ENCODE data around the gene CCR8.
A peak's percentile ranks its signal among the peaks of the same experiment; 100 is the strongest.

CCR8 gene, protein sequence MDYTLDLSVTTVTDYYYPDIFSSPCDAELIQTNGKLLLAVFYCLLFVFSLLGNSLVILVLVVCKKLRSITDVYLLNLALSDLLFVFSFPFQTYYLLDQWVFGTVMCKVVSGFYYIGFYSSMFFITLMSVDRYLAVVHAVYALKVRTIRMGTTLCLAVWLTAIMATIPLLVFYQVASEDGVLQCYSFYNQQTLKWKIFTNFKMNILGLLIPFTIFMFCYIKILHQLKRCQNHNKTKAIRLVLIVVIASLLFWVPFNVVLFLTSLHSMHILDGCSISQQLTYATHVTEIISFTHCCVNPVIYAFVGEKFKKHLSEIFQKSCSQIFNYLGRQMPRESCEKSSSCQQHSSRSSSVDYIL

GRCh38 chr3:39329493-39329892 lies at the start of gene CCR8:
CCR8 (plus strand) TSS chr3:39329709; CDS start chr3:39332332, 2,623 bp downstream.
- H3K27ac ChIP-seq = peak within 1 kb of the TSS in 6 of 21 experiments; percentile 2 to 56 (median 41)
- peak within 1 kb of the TSS in 1 of 7 experiments; percentile 5 for H3K4me3 ChIP-seq

DNA sequence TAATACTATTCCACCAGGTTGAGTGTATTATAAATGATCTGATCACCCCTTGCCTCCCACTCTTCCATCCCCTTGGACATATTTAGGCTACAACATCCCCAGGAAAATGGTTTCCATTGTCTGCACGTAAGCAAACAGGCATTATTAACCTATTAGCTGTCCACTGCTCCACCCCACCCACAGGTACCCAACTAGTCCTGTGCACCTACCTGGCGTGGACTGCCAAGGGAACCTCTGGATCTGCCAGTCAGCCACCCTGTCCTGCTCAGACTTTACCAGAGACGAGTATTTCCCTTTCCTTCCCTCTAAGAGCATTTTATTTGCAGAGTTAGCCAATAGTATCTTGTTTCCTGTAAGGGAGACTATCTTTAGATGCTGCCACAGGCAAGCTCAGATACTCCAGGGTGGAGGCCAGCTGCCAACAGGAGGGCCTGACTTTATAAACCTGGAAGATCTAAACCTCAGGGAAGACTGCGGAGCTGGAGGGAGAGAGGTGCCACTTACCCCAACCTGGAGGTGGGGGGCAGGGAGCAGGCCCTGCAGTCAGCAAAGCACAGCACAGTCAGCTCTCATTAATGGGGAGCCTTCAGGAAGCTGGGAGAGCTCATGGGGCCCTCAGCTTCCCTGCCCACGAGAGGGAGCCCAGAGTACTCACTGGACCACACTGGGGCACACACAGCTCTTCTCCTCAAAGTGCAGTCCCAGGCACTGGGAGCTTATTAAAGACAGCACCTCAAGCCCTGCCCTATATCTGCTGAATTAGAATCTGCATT lies 49.6 kb upstream of the CCR8 start, which contains the start of gene CX3CR1:
Gene CX3CR1 (minus strand): TSS at position 292 of the 773 bp plus-strand sequence. CDS start 13,527 bp downstream, outside the sequence.
- H3K27ac ChIP-seq = peak within 1 kb of the TSS in 3 of 21 experiments; percentile 7 to 44 (median 39)
- H3K4me3 ChIP-seq = peak within 1 kb of the TSS in 2 of 7 experiments; percentile 15 to 18

- Histone ChIP-seq H3K4me3 (no peak overlapping the region), H3K27ac (peak overlapping the region in 3 of 21 experiments; percentile 7 to 44 (median 39))
Measured at GRCh38 chr3:39280571-39280970, 48.9 kb upstream of the CCR8 start.

- Histone ChIP-seq H3K4me3 (no peak overlapping the region), H3K27ac (peak overlapping the region in 3 of 21 experiments; percentile 4 to 44 (median 29))
Measured at GRCh38 chr3:39281533-39281932, 48.0 kb upstream of the CCR8 start.

DNA sequence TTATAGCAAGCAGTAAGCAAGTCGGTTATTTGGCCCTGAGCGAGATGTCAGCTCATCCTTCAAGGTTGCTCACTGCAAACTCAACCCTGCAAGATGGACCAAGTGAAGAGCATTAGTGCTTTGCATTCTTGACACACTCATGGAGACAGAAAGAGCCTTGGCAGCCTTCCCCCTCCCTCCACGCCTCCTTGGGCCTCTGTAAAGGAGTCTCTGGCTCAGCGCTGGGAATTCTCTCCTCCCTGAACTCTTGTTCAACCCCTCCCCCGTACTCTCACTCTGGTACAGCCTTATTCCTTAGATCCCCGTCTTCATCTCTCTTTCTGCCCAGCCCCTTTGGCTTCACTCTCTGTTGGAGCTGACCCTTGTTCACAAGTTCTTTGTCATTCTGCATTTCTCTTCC lies 47.5 kb upstream of the CCR8 start:
- no peak overlapping the region for H3K27ac ChIP-seq
- no peak overlapping the region for H3K4me3 ChIP-seq

DNA sequence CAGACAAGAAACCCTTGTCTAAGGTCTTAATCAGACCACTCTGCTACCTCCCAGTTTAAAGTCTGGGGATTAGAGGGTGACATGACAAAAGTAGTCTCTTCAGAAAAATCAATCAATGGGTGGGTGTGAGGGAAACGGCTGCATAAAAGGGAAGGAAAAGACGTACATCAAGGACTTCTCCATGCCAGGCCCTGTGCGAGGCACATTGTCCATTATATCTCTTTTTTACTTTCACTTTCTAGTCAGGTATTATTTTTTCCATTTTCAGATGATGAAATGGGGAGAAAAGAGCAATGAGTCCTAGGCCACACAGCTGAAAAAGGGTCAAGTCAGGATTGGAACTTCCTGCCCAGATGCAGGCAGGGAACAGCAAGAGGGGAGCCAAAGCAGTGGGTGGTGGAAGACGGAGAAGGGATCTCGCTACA lies 45.0 kb upstream of the CCR8 start:
- Histone ChIP-seq H3K4me3 (peak overlapping the region in 1 of 7 experiments; percentile 3), H3K27ac (no peak overlapping the region)

DNA sequence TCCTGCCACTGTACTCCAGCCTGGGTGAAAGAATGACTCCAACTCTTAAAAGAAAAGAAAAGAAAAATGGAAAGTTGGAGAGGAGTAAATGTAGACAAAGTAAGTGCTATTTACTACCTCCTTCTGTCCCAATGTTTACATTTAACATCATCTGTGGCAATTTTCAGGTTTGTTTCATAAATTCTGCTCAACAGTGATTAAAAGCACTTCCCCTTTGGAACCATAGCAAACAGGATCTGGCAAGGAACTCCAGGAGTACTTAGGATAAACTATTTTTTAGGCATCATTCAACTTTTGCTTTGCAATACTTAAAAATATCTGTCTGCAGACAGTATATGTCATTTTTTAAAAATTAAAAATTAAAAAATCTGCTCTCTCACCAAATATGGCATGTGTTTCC lies 44.2 kb upstream of the CCR8 start:
- Histone ChIP-seq H3K4me3 (no peak overlapping the region), H3K27ac (no peak overlapping the region)

- no peak overlapping the region for H3K27ac ChIP-seq
- H3K4me3 ChIP-seq = no peak overlapping the region
Measured at GRCh38 chr3:39286771-39287170, 42.7 kb upstream of the CCR8 start.

DNA sequence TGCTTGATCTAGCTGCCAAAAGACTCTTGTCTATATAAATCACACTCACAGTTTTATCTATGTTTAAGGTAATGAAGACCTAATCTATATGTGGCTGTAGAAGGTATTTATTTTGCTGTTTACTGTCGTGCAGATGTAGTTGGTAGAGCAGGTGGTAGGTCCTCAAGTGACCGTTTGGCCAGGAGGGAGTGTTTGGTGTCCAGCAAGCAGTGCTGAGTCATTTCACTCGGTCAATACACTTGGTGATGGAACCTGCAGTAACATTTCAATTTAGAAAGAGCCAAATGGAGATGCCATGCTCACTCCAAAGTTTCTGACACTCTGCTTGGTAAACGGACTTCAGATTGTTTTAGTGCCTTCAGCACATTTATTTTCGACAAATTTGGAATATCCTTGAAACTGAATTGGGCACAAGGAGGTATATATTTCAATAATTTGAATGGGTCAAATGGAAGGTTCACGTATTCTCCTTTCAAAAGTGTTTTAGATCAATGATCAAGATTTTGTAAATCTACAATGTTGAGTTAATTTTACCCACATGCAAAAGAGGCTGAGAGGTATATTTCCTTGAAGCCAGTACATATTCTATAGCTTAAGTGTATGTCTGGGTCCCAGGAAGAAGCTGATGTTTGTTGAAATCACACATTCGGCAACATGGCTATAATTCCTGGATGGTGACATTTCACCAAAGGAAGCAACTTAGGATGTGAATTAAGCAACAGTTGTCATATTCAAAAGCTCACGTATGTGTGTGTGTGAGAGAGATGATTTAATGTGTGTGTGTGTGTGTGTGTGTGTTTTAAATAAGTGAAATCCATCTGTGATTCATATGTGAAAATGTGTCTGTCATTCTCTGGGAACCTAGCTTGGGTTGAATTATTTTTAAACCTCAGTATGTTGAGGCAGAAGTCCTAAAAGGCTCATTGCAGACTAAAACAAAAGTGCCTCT lies 42.0 kb upstream of the CCR8 start:
- Histone ChIP-seq H3K4me3 (no peak overlapping the region), H3K27ac (no peak overlapping the region)

DNA sequence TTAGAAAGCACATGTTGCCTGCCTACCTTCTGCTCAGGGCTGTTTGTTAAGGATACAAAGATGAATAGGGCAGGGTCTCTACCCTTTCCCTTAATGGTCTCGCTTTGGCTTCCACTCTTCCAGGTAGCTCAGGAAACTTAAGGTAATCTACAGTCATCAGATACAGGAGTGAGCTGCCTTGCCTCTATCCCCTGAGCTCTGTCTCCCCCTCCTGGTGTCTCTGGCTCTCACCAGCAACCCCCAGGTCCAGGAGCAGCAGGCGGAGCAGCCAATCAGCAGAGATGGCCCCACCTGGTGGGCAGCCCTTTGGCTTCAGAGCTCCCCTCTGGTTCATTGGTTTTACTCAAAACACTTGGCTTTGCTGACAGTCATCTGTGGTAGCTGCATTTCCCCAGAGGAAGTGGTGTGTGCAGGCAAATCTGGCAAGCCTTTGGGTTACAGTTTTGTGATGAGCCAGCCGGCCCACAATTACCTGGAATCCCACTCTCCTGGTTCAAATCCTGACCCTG lies 41.2 kb upstream of the CCR8 start:
- Histone ChIP-seq H3K4me3 (no peak overlapping the region), H3K27ac (no peak overlapping the region)

DNA sequence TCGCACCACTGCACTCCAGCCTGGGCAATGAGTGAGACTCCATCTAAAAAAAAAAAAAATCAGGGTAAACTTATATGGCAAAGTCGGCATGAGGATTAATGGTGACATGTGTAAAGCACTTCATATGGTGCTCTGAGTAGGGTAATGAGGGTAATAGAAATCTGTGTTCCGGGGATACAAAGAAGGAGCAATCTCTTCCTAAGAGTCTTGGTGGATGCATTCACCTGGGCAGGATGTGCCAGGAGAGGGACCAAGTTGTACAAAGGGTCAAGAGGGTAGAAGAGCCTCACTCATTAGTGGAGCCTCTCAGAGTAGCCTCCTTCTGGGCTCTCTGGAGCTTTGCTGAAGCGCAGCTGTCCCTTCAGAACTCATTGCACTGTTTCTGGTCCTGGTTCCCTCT lies 40.4 kb upstream of the CCR8 start:
- Histone ChIP-seq H3K4me3 (no peak overlapping the region), H3K27ac (no peak overlapping the region)

GRCh38 chr3:39290255-39290654 lies 39.3 kb upstream of the CCR8 start:
- peak overlapping the region in 4 of 21 experiments; percentile 32 to 66 (median 50) for H3K27ac ChIP-seq
- no peak overlapping the region for H3K4me3 ChIP-seq

DNA sequence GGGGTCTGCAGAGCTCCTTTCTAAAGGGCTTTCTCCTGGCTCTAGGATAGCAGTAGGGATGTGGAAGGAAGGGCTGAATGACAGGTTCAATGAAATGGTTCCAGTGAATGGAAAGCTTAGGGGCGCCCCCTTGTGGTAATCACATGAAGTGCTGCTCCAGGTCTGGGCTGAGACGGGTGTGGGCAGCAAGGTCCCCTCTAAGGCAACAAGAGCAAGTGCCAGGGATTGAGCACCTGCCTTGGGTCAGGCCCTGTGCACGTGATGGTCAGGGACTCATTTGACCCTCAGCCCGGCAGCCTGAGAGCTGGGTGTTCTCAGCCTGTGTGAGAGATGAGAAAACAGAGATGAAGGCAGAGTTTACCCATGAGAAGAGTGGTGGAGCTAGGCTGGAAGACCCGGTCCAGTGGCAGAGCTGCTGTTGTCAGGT lies 37.6 kb upstream of the CCR8 start:
- no peak overlapping the region for H3K4me3 ChIP-seq
- H3K27ac ChIP-seq = no peak overlapping the region

- Histone ChIP-seq H3K4me3 (no peak overlapping the region), H3K27ac (no peak overlapping the region)
Measured at GRCh38 chr3:39292961-39293360, 36.5 kb upstream of the CCR8 start.

- H3K27ac ChIP-seq = peak overlapping the region in 6 of 21 experiments; percentile 9 to 65 (median 54)
Measured at GRCh38 chr3:39294446-39295183, 34.9 kb upstream of the CCR8 start.

DNA sequence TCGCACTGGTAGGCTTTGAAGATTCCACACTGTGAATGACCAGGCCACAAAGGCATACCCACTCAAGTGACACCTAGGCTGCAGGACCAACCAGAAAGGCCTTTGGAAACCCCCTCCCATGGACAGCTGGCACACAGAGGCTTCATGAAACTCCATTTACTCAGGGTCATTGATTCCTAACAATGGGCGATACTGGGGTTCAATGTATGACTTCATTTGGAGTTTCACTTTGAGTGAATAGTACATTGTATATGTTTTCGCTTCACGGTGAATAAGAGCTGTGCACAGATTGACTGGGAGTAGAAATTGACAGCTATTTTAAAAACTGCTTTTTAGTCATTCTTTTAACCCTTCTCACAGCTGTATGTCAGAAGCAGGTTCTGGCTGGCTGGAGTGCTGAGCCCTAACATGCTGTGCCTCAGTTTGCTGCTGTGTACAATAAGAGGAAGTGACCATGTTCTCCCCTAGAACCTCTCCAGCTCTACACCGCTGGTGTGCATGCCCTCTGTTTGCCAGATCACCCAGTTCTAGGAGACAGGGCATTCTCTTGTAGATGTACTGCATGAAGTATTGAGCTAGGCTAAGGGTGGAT lies 34.2 kb upstream of the CCR8 start:
- Histone ChIP-seq H3K4me3 (no peak overlapping the region), H3K27ac (peak overlapping the region in 3 of 21 experiments; percentile 9 to 60 (median 56))

More at GRCh38 chr3:39294446-39295183, 34.9 kb upstream of the CCR8 start:
- no peak overlapping the region for H3K4me3 ChIP-seq

DNA sequence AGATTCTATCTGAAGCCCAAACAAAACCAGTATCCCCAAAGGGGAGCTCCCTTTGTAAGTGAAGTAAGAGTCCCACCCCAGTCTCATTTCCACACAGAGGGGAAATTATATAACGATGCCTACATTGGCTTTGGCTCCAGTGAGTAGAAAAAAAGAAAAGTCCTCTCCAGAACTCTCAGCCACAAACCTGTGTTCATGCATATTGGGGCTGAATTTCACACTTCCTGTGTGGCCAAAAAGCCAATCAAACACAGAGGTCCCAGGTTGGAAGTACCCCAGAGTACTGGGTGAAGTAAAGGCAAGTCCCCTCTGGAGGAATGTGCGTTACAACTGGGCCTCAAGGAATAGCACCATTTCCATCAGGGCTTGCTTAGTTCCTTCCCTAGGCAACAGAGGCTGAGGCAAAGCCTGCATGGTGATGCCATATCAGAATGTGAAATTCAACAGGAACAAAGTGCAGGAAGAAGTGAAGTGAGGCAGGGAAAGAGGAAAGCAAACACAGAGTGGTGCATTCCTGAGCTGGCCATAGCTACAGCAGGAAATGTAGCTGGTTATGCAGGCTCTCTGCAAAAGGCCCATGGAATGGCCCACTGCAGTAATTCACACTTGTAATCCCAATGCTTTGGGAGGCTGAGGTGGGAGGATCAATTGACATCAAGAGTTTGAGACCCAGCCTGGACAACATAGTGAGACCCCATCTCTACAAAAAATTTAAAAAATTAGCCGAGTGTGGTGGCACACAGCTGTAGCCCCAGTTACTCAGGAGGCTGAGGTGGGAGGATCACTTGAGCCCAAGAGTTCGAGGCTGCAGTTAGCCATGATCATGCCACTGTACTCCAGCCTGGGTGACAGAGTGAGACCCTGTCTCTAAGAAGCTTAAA lies 33.1 kb upstream of the CCR8 start:
- H3K4me3 ChIP-seq = no peak overlapping the region
- peak overlapping the region in 1 of 21 experiments; percentile 6 for H3K27ac ChIP-seq

Data from skin epidermis (tissue), 12 donors.